GM19193 (cell line): Measurements from ENCODE around the gene CYTL1.

Experiments
- POLR2A ChIP-seq: IDR thresholded peaks from 4 replicates; pipeline ENCODE4 v1.6.1; 2011; ENCODE audit not compliant: insufficient read depth, insufficient read length; ENCODE audit errors: extremely low read depth

CYTL1 gene

DNA sequence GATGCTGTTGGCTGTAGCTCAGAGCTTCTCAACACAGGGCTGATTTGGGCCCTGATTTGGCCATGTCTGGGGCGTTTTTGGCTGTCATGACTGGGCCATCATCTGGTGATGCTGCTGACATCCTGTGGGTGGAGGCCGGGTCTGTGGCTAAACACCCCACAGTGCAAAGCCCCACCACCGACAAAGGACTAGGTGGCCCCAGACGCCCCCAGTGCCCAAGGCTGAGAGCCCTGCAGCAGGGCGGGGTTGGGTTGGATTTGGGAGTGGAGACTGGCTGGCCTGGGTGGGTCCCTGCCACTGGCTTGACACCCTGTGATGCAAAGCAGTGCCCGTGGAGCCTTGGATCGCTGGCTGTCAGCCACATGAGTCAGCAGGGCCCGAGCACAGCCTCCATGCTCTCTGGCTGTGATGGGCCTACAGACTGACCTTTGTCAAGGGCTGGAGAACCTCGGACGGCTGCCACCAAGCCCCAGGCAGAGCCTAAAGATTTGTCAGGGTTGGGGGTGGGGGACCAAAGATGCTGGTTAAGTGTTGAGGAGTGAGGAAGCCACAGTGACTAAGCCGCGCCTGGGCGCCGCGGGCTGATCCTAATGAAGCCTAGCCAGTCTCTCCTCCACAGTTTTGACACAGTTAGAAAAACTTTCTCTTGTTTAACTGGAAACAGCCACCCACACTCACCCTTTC is 28.3 kb downstream of the CYTL1 start:
- TF ChIP-seq POLR2A, result no peak

DNA sequence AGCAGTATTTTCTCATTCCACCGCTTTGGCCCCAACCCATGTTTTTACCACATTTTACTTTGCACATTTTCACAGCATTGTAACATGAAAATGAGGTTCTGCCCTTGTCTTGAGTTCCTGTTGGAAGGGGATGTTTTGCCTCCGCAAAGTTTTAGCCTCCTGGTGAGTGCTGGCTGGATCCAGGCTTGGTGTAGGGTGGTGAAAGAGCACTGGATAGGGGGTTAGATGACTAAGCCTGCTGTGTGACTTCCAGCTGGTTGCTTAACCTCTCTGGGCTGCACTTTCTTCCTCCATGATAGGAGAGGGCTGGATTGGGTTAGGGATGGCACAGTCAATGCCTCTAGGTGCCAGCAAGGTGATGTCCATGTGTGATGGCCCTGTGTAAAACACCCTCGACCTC is 28.9 kb downstream of the CYTL1 start:
- TF ChIP-seq POLR2A, result no peak

DNA sequence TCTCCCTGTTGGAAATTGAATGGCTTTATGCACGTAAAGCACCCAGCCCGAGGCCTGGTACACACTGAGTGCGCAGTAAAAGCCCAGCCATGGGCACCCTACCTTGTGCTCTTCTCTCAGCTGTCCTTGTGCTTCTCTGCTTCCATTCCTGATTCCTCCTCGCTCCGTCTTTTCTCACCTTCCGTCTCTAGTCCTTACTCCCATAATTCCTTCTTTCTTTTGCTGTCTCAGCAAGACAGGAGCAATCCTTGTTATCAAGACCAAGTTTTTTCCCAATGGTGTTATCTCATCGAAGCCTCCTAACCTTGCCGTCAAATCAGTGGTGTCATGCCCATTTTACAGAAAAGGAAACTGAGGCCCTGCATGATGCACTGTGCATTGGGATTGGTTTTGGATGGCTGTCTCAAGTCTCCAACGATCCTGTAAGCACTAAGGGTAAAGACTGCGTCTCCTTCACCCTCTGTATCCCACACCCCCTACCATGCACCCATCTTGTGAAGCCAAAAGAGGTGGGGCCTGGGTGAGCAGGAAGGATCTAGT is 30.1 kb downstream of the CYTL1 start:
- no peak for TF ChIP-seq POLR2A

DNA sequence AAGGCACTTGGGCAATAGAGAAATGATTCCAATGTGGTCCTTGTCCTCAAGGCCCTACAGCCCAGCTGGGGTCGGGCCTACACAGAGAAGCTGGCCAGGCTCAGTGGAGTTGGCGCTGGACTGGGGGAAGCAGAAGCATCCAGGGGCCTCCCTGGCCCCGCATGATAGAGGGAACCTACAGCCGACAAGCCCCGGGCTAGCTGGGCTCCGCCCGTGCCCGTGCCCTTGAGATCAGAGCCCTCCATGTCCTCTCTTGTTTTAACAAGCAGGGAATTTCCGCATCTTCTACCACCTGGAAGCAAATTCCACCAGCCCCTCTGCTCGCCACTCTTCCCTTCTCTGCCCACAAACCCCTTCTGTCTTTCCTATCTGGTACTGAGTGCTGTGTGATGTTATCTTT is 31.6 kb downstream of the CYTL1 start:
- TF ChIP-seq POLR2A, result no peak

DNA sequence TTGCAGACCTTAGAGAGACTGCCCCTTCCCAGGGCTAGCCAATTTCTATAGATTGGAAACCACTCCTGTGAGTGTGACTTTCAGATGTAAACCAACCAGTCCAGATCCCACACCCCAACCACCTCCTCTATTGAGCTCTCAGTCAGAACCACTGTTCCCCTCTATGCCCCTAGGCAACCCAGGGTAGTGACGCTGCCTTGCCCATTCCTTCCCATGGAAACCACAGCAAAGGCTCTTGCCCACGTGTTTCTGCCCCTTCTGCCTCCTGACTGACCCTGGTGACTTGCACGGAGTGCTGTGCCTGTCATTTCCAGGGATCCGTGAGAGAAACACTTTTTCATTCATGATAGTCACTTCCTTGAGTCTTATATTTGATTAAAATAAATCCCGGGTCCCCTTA is 32.4 kb downstream of the CYTL1 start:
- TF ChIP-seq POLR2A, result no peak

DNA sequence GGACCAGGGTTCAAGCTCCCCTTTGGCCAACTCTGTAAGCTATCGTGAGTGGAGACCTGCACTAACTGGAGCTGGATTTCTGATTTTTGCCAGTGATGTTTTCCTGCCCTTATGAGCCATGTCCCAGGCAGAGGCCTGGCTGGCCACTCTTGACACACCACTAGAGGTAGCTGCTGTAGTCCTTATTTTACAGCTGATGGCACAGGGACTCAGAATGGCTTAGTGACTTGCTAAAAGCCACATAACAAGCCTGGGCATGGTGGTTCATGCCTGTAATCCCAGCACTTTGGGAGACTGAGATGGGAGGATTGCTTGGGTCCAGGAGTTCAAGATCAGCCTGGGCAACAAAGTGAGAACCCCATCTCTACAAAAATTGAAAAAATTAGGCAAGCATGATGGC is 33.4 kb downstream of the CYTL1 start:
- TF ChIP-seq POLR2A, result no peak

DNA sequence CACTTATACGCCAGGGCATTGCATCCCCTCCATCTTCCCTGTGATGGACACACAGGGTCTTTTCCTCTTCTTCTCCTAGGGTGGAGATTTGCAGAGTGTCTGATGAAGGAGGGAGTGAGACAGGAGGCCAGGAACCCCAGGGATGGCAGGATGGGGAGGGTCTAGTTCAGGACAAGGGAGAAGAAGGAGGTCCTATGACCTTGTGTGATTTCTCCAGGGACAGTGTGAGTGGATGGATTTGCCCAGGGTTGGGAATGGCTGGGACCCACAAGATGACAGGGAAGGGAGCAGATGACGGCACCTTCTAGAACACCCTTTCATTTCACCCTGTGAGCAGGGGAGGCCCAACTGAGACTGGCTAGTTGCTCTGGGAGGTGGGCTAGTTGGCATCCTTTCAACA is 34.2 kb downstream of the CYTL1 start:
- TF ChIP-seq POLR2A, result no peak

DNA sequence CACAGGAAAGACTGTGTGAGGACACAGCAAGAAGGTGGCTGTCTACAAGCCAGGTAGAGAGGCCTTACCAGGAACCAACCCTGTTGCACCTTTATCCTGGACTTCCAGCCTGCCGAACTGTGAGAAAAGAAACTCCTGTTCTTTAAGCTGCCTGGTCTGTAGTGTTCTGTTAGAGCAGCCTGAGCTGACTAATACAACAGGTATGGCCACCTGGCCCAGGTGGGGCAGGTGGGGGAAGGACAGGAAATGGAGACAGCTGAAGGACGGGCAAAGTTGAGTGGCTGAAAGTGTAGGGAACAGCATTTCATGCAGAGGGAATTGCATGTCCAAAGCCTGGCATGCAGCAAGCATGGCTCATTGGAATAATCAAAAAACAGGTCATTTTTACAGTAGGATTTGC is 35.1 kb downstream of the CYTL1 start:
- no peak for TF ChIP-seq POLR2A

DNA sequence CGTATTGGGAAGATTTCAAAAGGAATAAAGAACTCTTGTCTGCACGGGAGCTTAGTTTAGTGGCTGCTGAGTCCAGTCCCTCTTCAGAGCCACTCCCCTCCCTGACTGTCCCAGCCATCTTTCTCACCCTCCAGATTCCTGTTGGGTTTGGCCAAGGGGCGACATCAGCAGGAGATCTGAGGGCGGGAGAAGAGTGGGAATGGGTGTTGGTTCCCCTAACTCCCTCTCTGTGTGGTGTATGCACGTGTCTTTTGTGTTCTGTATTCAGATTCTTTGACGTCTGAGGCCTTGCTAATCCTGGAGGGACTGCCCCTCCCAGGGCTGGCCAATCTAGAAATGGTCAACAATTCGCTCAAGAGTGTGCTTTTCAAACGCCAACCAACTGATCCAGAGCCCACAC is 37.4 kb downstream of the CYTL1 start:
- TF ChIP-seq POLR2A, result no peak

DNA sequence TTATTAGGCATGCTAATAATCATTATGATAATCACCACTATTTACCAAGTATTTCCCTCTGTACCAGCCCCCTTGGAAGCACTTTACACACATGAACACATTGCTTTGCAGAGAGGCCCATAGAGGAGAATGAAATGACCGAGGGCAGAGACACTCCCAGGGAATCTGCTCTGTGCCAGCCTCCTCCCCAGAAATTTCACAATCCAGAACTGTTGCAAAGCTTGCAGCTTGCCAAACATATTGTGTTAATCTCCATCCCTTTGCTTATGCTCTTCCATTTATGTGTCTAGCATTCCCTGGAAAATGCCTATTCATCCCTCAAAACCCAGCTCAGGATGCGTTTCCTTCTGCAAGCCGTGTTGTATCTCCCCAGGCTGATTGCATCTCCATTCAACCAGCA is 37.8 kb downstream of the CYTL1 start:
- no peak for TF ChIP-seq POLR2A

DNA sequence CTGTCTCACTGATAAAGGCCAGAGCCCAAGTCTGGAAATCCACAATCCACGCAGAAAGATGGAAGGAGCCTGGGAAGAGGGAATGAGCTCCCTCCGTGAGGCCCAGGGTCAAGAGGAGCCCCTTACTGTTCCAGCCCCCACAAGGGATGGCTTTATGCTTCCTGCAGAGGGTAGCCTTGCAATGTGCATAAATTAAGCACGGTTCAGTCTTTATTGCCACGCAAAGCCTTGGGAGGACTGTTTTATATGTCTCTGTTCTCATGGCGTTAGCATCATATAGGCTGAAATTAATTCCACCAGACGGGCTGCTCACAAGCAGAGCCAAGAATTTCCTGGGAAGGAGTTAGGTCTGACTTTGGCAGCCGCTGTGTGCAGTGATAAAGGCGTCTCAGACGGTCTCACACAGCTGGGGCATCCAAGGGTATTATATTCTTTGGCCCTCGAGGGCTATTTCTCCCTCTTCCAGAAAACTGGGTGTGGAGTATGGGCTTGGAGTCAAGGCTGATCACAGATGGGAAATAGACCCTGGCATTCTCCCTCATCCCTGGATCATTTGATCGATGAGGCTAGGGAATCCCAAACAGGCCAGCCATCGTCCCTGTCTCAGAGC is 38.5 kb downstream of the CYTL1 start:
- TF ChIP-seq POLR2A, result no peak

DNA sequence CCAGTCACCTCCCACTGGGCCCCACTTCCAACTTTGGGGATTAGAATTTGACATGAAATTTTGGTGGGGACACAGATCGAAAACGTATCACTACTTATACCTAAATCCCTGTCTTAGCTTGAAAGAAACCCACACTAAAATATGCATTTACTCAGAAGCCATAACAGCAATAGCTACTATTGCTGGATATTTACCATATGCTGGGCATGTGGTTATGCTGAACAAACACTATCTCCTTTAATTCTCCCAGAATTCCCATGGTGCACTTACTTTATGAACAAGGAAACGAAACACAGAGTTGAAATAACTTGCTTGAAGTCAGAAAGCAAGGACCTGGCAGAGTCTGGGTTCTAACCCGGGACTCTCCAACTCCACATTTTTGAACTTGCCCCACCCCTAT is 39.3 kb downstream of the CYTL1 start:
- no peak for TF ChIP-seq POLR2A

DNA sequence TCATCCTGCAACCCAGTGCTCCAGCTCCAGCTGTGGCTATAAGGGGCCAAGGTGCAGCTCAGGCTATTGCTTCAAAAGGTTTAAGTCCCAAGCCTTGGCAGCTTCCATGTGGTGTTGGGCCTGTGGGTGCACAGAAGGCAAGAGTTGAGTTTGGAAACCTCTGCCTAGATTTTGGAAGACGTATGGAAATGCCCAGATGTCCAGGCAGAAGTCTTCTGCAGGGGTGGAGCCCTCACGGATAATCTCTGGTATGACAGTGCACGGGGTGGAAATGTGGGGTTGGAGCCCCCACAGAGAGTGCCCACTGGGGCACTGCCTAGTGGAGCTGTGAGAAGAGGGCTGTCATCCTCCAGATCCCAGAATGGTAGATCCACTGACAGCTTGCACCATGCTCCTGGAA is 44.5 kb downstream of the CYTL1 start:
- no peak for TF ChIP-seq POLR2A

DNA sequence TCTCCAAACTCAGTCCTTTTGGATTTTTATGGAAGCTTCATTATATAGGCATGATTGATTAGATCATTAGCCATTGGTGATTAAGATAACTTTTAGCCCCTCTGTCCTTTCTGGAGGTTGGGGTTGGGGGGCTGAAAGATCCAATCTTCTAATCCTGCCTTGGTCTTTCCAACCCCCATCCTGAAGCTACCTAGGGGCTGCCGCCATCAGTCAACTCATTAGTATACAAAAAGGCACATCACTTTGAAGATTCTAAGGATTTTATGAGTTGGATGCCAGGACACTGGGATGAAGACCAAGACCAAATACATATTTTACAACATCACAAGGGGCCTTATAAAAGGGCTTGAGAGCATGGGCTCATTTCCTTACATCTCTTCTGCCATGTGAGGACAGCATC is 47.5 kb downstream of the CYTL1 start:
- TF ChIP-seq POLR2A, result no peak

DNA sequence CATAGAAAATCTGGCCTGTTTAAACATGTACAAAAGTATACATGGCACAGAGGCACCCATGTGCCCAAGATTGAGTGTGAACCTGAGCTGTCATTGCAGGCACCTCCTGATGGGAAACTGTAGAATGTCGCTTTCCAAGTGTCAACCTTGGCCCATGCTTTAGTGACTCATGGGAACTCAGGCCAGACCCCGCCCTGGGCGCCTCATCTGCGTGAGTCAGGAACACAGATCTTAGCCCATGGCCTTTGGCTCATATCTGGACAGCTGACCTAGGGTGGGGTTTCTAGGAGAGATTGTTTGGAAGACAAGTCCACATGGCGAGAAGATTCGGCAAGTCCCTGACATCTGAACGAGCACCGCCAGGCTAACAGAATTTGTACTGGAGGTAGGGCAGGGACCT is 50.0 kb downstream of the CYTL1 start:
- no peak for TF ChIP-seq POLR2A

DNA sequence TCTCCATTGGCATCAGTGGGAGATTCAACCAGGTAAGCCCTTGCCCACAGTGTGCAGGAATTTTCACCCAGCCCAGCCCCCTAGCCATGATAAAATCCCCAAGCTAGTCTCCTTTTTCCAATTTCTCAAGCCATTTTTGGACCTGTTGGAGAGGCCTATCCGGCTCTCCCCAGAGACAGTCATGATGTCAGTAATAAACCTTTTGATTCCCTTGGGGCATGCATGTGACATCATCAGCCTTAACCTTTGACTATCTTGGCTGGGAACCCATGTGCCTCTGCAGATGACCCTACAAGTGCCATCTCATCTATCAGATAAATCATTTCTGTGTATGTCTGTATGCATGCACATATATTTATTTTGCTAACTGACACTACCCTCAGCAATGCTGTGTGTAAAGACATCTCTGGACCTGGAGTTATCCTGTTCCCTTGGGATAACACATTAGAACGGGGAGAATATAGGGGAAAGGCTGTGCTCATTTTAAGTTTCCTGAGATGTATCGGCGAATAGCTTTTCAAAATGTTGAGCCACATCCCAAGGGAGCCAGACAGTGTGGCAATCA is 51.0 kb downstream of the CYTL1 start:
- TF ChIP-seq POLR2A, result no peak
